H9 (cell line): ENCODE measurements around the gene AP2A2. TPM values are rescaled to one million over a fixed set of nuclear protein-coding genes. Genes with fewer than 3 reads are reported as not detected.
A peak's percentile ranks its signal among the peaks of the same experiment; 100 is the strongest.

Source experiments
- DNase-seq: peaks from one replicate; pipeline ENCODE4 v3.0.0-alpha.2; 2017
- H2AFZ ChIP-seq: one replicate; pipeline ENCODE4 v1.6.1; 2013; ENCODE audit warnings: mild to moderate bottlenecking, low read length, control low read depth, moderate library complexity
- H2AK5ac ChIP-seq: 2 replicates; pipeline ENCODE4 v1.6.1; 2013; ENCODE audit warnings: low read length, control low read depth, mixed read lengths; ENCODE audit not compliant: insufficient read length
- H2BK120ac ChIP-seq: one replicate; pipeline ENCODE4 v1.6.1; 2013; ENCODE audit warnings: low read depth, mild to moderate bottlenecking, low read length, control low read depth, inconsistent platforms; ENCODE audit not compliant: poor library complexity, severe bottlenecking
- H2BK12ac ChIP-seq: 2 replicates; pipeline ENCODE4 v1.6.1; 2013; ENCODE audit warnings: low read length, control low read depth, mixed read lengths, low read depth; ENCODE audit not compliant: insufficient read length
- H2BK15ac ChIP-seq: 2 replicates; pipeline ENCODE4 v1.6.1; 2013; ENCODE audit warnings: low read depth, low read length, control low read depth
- H2BK20ac ChIP-seq: one replicate; pipeline ENCODE4 v1.6.1; 2013; ENCODE audit warnings: low read depth, mild to moderate bottlenecking, low read length, control low read depth, inconsistent platforms; ENCODE audit not compliant: poor library complexity, severe bottlenecking
- H2BK5ac ChIP-seq: 2 replicates; pipeline ENCODE4 v1.6.1; 2013; ENCODE audit warnings: low read length, control low read depth, mixed read lengths; ENCODE audit not compliant: insufficient read length
- H3K14ac ChIP-seq: 2 replicates; pipeline ENCODE4 v1.6.1; 2013; ENCODE audit warnings: low read length, control low read depth; ENCODE audit not compliant: insufficient read depth
- H3K18ac ChIP-seq: 2 replicates; pipeline ENCODE4 v1.6.1; 2013; ENCODE audit warnings: low read depth, mild to moderate bottlenecking, mixed read lengths, low read length, control low read depth; ENCODE audit not compliant: insufficient read length
- H3K23ac ChIP-seq: 2 replicates; pipeline ENCODE4 v1.6.1; 2013; ENCODE audit warnings: low read length, control low read depth, mixed read lengths, low read depth; ENCODE audit not compliant: insufficient read length
- H3K23me2 ChIP-seq: 2 replicates; pipeline ENCODE4 v1.6.1; 2013; ENCODE audit warnings: low read depth, mild to moderate bottlenecking, mixed read lengths, low read length, control low read depth; ENCODE audit not compliant: insufficient read length, poor library complexity, severe bottlenecking
- H3K27ac ChIP-seq: 2 replicates; pipeline ENCODE4 v1.5.1; 2013; ENCODE audit warnings: low read length, control low read depth, mixed read lengths, low read depth; ENCODE audit not compliant: insufficient read length
- H3K27me3 ChIP-seq: 2 replicates; pipeline ENCODE4 v1.6.1; 2013; ENCODE audit warnings: low read length, control low read depth, inconsistent platforms; ENCODE audit not compliant: insufficient read depth
- H3K4ac ChIP-seq: 2 replicates; pipeline ENCODE4 v1.6.1; 2013; ENCODE audit warnings: low read depth, mild to moderate bottlenecking, control low read depth, inconsistent platforms, low read length, moderate library complexity
- H3K4me1 ChIP-seq: 2 replicates; pipeline ENCODE4 v1.6.1; 2013; ENCODE audit warnings: low read length, control low read depth, inconsistent platforms; ENCODE audit not compliant: insufficient read depth
- H3K4me2 ChIP-seq: 2 replicates; pipeline ENCODE4 v1.6.1; 2013; ENCODE audit warnings: low read length, control low read depth, mixed read lengths; ENCODE audit not compliant: insufficient read length, insufficient read depth
- H3K56ac ChIP-seq: 2 replicates; pipeline ENCODE4 v1.6.1; 2013; ENCODE audit warnings: low read depth, mild to moderate bottlenecking, mixed read lengths, low read length, control low read depth; ENCODE audit not compliant: insufficient read length
- H3K79me1 ChIP-seq: 2 replicates; pipeline ENCODE4 v1.6.1; 2013; ENCODE audit warnings: low read depth, mild to moderate bottlenecking, moderate library complexity, low read length, control low read depth, inconsistent platforms; ENCODE audit not compliant: insufficient read depth, poor library complexity, severe bottlenecking
- H3K79me2 ChIP-seq: 2 replicates; pipeline ENCODE4 v1.6.1; 2013; ENCODE audit warnings: low read length, control low read depth, inconsistent platforms; ENCODE audit not compliant: insufficient read depth
- H3K9ac ChIP-seq: 2 replicates; pipeline ENCODE4 v1.6.1; 2013; ENCODE audit warnings: low read length, control low read depth, mixed read lengths; ENCODE audit not compliant: insufficient read length; ENCODE audit errors: extremely low read depth
- H3K9me3 ChIP-seq: one replicate; pipeline ENCODE4 v1.6.1; 2013; ENCODE audit warnings: low read depth, low read length, inconsistent platforms; ENCODE audit not compliant: control insufficient read depth
- H3T11ph ChIP-seq: one replicate; pipeline ENCODE4 v1.6.1; 2013; ENCODE audit warnings: mild to moderate bottlenecking, low read length, control low read depth, inconsistent platforms
- H4K20me1 ChIP-seq: one replicate; pipeline ENCODE4 v1.6.1; 2013; ENCODE audit not compliant: control insufficient read depth, insufficient read length, insufficient read depth
- H4K5ac ChIP-seq: 2 replicates; pipeline ENCODE4 v1.6.1; 2013; ENCODE audit warnings: low read depth, mild to moderate bottlenecking, mixed read lengths, low read length, control low read depth; ENCODE audit not compliant: insufficient read length
- H4K8ac ChIP-seq: replicated peaks from 2 replicates; pipeline ENCODE4 v1.6.1; 2013; ENCODE audit warnings: low read length, control low read depth, mixed read lengths, low read depth; ENCODE audit not compliant: insufficient read length
- H4K91ac ChIP-seq: 2 replicates; pipeline ENCODE4 v1.6.1; 2013; ENCODE audit warnings: low read depth, mild to moderate bottlenecking, moderate library complexity, mixed read lengths, low read length, control low read depth; ENCODE audit not compliant: insufficient read length
- H3K27ac Mint-ChIP-seq, 3 experiments: 2 replicates in 2 of 3; 3 replicates in 1 of 3; pipeline ENCODE4 v1.8.0; 2020 to 2021; ENCODE audit warnings: mixed read lengths in 3 of 3, mild to moderate bottlenecking in 1 of 3, moderate library complexity in 1 of 3
- H3K27me3 Mint-ChIP-seq: 2 replicates; pipeline ENCODE4 v1.8.0; 2021; ENCODE audit warnings: low read depth, mild to moderate bottlenecking, moderate library complexity, mixed read lengths
- H3K36me3 Mint-ChIP-seq, 3 experiments: 2 replicates in 2 of 3; 3 replicates in 1 of 3; pipeline ENCODE4 v1.8.0; 2020 to 2021; ENCODE audit warnings: low read depth in 3 of 3, mixed read lengths in 3 of 3; ENCODE audit not compliant: insufficient read depth in 1 of 3
- H3K4me1 Mint-ChIP-seq, 2 experiments: 2 replicates each; pipeline ENCODE4 v1.8.0; 2020; ENCODE audit warnings: mixed read lengths in 2 of 2
- H3K4me3 Mint-ChIP-seq, 2 experiments: 2 replicates in 1 of 2; 3 replicates in 1 of 2; pipeline ENCODE4 v1.8.0; 2020 to 2021; ENCODE audit warnings: mild to moderate bottlenecking in 2 of 2, mixed read lengths in 2 of 2, moderate library complexity in 1 of 2
- H3K9me3 Mint-ChIP-seq, 2 experiments: 2 replicates in 1 of 2; 3 replicates in 1 of 2; pipeline ENCODE4 v1.8.0; 2020; ENCODE audit warnings: mild to moderate bottlenecking in 2 of 2, mixed read lengths in 2 of 2, moderate library complexity in 1 of 2
- WGBS: extraction: QIAGEN DNeasy Blood & Tissue Kit; methylation state at CpG from one replicate; pipeline ENCODE4 v1.1.7; 2013; ENCODE audit warnings: missing lambda C conversion rate, low lambda C conversion rate, mixed read lengths; ENCODE audit not compliant: insufficient read length; ENCODE audit errors: extremely low coverage; 5-methylcytosine and 5-hydroxymethylcytosine counted together
- total RNA-seq: library from RNA; stranded (reverse); gene quantifications from 2 replicates; pipeline ENCODE4 v1.2.1, GENCODE V29; 2021
- TF ChIP-seq, protein P1 (sequence below): fragments of 200-600 bp; sonication (generic); conservative IDR thresholded peaks from 3 replicates; pipeline ENCODE4 v1.8.0; 2021; ENCODE audit warnings: antibody characterized with exemption, mild to moderate bottlenecking

The AP2A2 gene
- total RNA-seq, 1 experiment from 2014 or later: 53.7 TPM

DNA sequence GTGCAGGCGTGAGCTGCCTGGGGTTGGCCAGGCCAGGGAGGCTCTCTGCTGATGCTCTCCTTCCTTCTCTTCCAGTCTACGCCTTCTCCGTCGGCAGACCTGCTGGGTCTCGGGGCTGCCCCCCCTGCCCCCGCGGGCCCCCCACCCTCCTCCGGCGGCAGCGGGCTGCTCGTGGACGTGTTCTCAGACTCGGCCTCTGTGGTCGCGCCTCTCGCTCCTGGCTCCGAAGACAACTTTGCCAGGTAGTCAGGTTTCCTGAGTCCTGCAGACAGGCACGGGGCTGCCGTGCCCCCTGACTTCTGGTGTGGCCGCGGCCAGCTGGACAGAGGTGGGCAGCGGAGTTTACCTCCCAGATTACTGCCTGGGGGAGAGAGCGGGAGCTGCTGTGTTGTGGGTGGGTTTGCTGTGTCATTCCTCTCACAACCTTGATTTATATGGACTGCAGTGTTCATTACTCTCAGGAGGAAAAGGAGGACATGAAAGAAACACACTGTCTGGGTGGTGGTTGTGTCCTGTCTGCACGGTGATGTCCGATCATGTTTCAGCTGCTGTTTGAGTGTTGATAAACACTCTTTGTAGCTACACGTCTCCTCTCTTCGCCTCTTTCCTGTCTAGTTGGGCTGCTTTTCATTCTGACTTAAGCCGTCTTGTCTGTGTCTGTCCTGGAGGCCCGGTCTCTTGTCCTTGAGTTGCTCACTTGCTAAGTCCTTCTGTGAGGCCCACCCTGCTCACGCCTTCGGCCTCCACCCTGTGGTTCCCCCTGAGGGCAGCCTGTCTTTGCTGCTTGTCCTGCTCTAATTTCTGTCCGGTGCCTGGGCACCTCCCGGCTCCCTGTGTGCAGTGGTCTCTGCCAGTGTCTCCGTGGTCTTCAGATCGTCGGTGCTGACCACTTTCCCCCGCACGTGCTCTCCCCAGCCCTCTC, 74.9 kb downstream of the AP2A2 start:
- no peak for DNase-seq
- TF ChIP-seq, protein P1, sequence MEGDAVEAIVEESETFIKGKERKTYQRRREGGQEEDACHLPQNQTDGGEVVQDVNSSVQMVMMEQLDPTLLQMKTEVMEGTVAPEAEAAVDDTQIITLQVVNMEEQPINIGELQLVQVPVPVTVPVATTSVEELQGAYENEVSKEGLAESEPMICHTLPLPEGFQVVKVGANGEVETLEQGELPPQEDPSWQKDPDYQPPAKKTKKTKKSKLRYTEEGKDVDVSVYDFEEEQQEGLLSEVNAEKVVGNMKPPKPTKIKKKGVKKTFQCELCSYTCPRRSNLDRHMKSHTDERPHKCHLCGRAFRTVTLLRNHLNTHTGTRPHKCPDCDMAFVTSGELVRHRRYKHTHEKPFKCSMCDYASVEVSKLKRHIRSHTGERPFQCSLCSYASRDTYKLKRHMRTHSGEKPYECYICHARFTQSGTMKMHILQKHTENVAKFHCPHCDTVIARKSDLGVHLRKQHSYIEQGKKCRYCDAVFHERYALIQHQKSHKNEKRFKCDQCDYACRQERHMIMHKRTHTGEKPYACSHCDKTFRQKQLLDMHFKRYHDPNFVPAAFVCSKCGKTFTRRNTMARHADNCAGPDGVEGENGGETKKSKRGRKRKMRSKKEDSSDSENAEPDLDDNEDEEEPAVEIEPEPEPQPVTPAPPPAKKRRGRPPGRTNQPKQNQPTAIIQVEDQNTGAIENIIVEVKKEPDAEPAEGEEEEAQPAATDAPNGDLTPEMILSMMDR: no peak
- Histone ChIP-seq H3K4ac (no peak overlapping the region), H2AK5ac (no peak overlapping the region), H2BK5ac (no peak overlapping the region), H3K23me2 (no peaks in the 10 kb centered on the region), H3T11ph (no peak overlapping the region), H3K4me2 (no peak overlapping the region), H3K79me2 (no peaks in the 10 kb centered on the region), H3K14ac (no peak overlapping the region), H4K8ac (no peak overlapping the region), H2BK20ac (no peak overlapping the region), H2BK120ac (no peak overlapping the region), H4K20me1 (no peaks in the 10 kb centered on the region), H3K27ac (no peak overlapping the region), H2BK15ac (no peak overlapping the region), H2BK12ac (no peak overlapping the region), H2AFZ (no peak overlapping the region), H3K79me1 (no peaks in the 10 kb centered on the region), H3K56ac (no peak overlapping the region), H4K5ac (no peak overlapping the region), H3K18ac (no peak overlapping the region), H3K4me1 (no peaks in the 10 kb centered on the region), H3K9me3 (no peaks in the 10 kb centered on the region), H3K27me3 (no peaks in the 10 kb centered on the region), H4K91ac (no peak overlapping the region), H3K9ac (no peak overlapping the region), H3K23ac (no peak overlapping the region)
- no peak overlapping the region for H3K4me3 Mint-ChIP-seq
- H3K4me1 Mint-ChIP-seq: peaks cover 3 to 6% of the 10 kb centered on the region in 2 experiments; a peak in 2 of 4 replicates
- peaks cover 0 to 3% of the 10 kb centered on the region in 2 experiments; a peak in 2 of 5 replicates for H3K9me3 Mint-ChIP-seq
- peak overlapping the region in 2 of 3 experiments; percentile 3 to 72; a peak in 4 of 7 replicates for H3K27ac Mint-ChIP-seq
- H3K36me3 Mint-ChIP-seq: peaks cover 16 to 61% (median 58%) of the 10 kb centered on the region in 3 experiments
- WGBS: no CpG with 5 or more reads among the region's 38 CpGs
- H3K27me3 Mint-ChIP-seq: no peaks in the 10 kb centered on the region
